BLaER1 (cell line): ENCODE results near the gene FBXL13.

ENCODE experiments used
- H3K27ac ChIP-seq: shearing (Covaris generic); formaldehyde crosslinking; 2 replicates; pipeline ENCODE4 v1.8.1; 2022
- H3K27me3 ChIP-seq: shearing (Covaris generic); formaldehyde crosslinking; 2 replicates; pipeline ENCODE4 v1.8.1; 2022
- H3K36me3 ChIP-seq: shearing (Covaris generic); formaldehyde crosslinking; 2 replicates; pipeline ENCODE4 v1.8.1; 2022
- H3K4me1 ChIP-seq: shearing (Covaris generic); formaldehyde crosslinking; 2 replicates; pipeline ENCODE4 v1.8.1; 2022
- H3K4me2 ChIP-seq: shearing (Covaris generic); formaldehyde crosslinking; 2 replicates; pipeline ENCODE4 v1.8.1; 2022
- H3K4me3 ChIP-seq: shearing (Covaris generic); formaldehyde crosslinking; 2 replicates; pipeline ENCODE4 v1.8.1; 2022
- H3K9ac ChIP-seq: shearing (Covaris generic); formaldehyde crosslinking; 2 replicates; pipeline ENCODE4 v1.8.1; 2022
- H3K9me3 ChIP-seq: shearing (Covaris generic); formaldehyde crosslinking; 2 replicates; pipeline ENCODE4 v1.8.1; 2022
- H4K20me1 ChIP-seq: shearing (Covaris generic); formaldehyde crosslinking; 2 replicates; pipeline ENCODE4 v1.8.1; 2022
- Cebpa-rat ChIP-seq: shearing (Covaris generic); IDR thresholded peaks from 2 replicates; pipeline ENCODE4 v1.8.1; 2022

Gene FBXL13

DNA sequence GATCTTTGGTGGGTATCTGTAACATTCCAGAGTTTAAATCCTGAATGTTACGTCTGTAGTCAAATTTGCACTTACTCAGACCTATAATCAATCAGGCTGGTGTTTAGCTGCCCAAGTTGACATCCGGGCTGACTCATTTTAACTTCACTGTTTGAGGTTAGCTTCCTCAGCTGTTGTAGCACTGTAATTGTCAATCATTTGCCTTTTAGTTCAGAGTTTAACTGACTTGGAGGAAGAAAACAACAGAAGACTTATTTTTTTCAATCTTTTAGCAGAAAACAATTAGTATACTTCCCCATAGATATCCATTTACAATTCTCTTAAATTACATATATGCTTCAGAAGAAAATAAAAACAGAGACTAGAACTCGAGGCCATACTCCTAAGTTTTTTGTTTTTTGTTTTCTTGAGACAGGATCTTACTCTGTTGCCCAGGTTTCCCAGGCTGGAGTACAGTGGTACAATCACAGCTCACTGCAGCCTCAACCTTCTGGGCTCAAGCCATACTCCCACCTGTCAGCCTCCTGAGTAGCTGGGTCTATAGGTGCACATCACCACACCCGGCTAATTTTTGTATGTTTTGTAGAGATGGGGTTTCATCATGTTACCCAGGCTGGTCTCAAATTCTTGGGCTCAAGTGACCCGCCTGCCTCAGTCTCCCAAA is 200.3 kb downstream of the FBXL13 start:
- Histone ChIP-seq H3K27ac (no peak overlapping the region), H3K27me3 (no peaks in the 10 kb centered on the region), H3K4me3 (no peak overlapping the region), H4K20me1 (no peaks in the 10 kb centered on the region), H3K4me2 (no peak overlapping the region), H3K4me1 (peaks cover 12% of the 10 kb centered on the region), H3K9ac (no peak overlapping the region), H3K36me3 (no peaks in the 10 kb centered on the region), H3K9me3 (no peaks in the 10 kb centered on the region)
- TF ChIP-seq Cebpa-rat: no peak

DNA sequence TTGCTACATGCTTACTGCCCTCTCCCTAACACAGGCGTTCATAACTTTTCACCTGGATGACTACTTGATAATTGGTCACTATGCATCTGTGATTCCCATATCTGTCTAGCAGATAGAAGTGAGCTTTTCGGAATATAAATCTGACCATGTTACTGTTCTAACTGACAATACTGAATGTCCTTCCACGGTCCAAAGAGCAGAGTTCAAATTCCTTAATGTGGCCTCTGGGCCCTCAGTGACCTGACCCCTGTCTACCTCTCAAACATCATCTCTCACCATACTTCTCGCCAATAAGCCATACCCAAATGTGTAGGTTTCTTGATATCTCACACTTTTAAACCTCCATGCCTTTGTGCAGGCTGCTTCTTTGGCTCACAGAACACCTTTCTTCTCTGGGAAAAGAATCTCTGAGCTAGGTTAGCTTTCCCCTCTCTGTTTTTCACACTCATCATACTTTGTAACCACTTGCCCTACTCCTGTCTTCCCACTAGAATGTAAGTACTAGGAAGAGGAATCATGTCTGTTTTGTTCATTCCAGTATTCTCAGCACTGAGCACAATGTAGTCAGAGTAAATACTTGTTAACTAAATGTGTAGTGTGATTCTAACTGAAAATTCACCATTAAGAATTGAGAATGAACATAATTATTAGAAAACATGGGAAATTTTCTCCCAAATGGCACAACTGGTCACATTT is 201.0 kb downstream of the FBXL13 start:
- no peaks in the 10 kb centered on the region for H3K9me3 ChIP-seq
- no peak overlapping the region for H3K9ac ChIP-seq
- TF ChIP-seq Cebpa-rat: no peak
- H3K4me2 ChIP-seq: no peak overlapping the region
- H3K27me3 ChIP-seq: no peaks in the 10 kb centered on the region
- H3K4me1 ChIP-seq: peaks cover 15% of the 10 kb centered on the region
- no peak overlapping the region; the same call in 1 of the 2 replicates for H3K27ac ChIP-seq
- no peak overlapping the region for H3K4me3 ChIP-seq
- H3K36me3 ChIP-seq: no peaks in the 10 kb centered on the region
- no peaks in the 10 kb centered on the region for H4K20me1 ChIP-seq

DNA sequence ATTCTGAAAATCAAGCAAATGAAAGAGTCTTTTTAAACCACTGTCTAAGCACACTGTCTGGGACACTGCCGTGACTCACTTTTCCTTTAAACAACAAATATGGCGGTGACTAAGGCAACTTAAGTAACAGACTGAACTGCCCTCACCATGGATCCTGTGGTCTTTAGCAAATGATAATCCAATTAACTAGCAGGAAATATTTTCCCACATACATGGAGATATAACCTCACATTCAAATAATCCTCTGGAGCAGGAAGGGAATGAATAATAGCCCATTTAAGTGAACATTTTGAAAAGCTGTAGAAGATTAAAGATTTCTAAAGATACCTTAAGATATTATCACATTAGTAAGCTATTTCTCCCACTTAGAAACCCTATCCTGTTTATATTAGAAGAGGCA is 202.1 kb downstream of the FBXL13 start:
- no peak overlapping the region for H3K27ac ChIP-seq
- H3K27me3 ChIP-seq: no peaks in the 10 kb centered on the region
- H3K4me3 ChIP-seq: no peak overlapping the region
- peaks cover 25% of the 10 kb centered on the region for H3K4me1 ChIP-seq
- H4K20me1 ChIP-seq: no peaks in the 10 kb centered on the region
- H3K36me3 ChIP-seq: no peaks in the 10 kb centered on the region
- H3K4me2 ChIP-seq: no peak overlapping the region
- no peaks in the 10 kb centered on the region for H3K9me3 ChIP-seq
- H3K9ac ChIP-seq: no peak overlapping the region
- no peak for TF ChIP-seq Cebpa-rat

DNA sequence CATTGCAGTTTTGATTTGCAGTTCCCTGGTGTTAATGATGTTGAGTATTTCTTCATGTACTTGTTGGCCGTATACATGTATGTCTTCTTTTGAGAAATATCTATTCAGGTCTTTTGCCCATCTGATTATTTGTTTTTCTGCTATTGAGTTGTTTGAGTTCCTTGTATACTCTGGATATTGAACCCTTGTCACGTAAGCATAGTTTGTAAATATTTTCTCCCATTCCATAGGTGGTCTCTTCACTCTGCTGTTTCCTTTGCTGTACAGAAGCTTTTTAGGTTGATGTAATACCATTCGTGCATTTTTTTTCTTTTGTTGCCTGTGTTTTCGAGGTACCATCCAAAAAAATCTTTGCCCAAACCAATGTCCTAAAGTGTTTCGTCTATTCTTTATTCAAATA is 205.4 kb downstream of the FBXL13 start:
- H3K4me2 ChIP-seq: no peak overlapping the region
- H3K27ac ChIP-seq: no peak overlapping the region
- H3K4me3 ChIP-seq: no peak overlapping the region
- H3K9ac ChIP-seq: no peak overlapping the region
- no peaks in the 10 kb centered on the region for H3K27me3 ChIP-seq
- peaks cover 41% of the 10 kb centered on the region for H3K4me1 ChIP-seq
- no peaks in the 10 kb centered on the region for H3K36me3 ChIP-seq
- H4K20me1 ChIP-seq: no peaks in the 10 kb centered on the region
- TF ChIP-seq Cebpa-rat: no peak
- no peaks in the 10 kb centered on the region for H3K9me3 ChIP-seq

DNA sequence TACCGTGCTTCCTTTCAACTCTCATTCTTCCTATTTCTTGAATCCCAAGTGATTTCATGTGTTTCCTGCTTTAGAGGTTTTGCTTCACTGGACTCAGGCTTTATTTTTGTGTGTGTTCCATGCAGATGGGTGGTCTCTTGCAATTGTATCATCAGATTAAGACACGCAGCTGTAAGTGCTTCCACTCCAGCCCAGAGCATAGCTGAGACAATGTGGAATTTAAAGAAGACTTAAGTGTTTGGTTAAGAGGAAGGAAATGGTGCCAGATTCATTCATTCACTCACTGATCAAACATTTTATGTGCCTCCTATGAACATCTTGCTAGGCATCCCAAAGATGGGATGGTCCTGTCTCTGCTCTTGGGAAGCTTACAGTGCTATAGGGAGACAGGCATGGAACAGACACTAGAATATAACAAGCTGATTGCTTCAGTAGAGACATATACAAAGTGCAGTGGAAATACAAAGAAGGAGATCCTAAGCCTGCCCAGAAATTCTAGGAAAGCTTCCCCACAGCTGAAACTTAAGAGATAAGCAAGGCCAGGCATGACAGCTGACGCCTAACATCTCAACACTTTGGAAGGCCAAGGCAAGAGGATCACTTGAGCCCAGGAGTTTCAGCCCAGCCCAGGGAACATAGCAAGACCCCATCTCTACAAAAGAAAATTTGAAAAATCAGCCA is 207.9 kb downstream of the FBXL13 start:
- no peaks in the 10 kb centered on the region for H4K20me1 ChIP-seq
- no peaks in the 10 kb centered on the region for H3K9me3 ChIP-seq
- peaks cover 34% of the 10 kb centered on the region for H3K4me1 ChIP-seq
- TF ChIP-seq Cebpa-rat: no peak
- peak overlapping the region; percentile 82 for H3K4me2 ChIP-seq
- peak overlapping the region; percentile 85 for H3K27ac ChIP-seq
- H3K4me3 ChIP-seq: peak overlapping the region; percentile 8; the same call in 1 of the 2 replicates
- no peaks in the 10 kb centered on the region for H3K27me3 ChIP-seq
- H3K9ac ChIP-seq: peak overlapping the region; percentile 68; the same call in 1 of the 2 replicates
- H3K36me3 ChIP-seq: no peaks in the 10 kb centered on the region

DNA sequence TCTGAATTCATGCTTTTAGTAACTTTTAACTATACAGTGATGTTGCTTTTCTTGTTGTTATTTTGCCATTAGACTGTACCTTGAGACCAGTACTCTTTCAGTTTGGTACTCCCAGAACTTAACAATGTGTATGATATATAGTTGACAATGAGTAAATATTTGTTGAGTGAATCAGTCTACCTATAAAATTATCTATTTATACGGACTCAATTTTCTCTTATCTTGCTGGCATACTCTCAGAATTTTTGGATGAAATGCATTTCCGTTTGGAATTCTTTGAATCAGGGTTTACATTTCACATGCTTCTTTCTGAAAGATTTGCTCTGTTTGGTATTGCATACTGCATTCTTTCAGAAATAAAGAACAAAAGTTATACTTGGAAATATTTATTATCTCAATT is 209.6 kb downstream of the FBXL13 start:
- H3K36me3 ChIP-seq: no peaks in the 10 kb centered on the region
- no peaks in the 10 kb centered on the region for H3K9me3 ChIP-seq
- H4K20me1 ChIP-seq: no peaks in the 10 kb centered on the region
- H3K27me3 ChIP-seq: no peaks in the 10 kb centered on the region
- no peak overlapping the region for H3K4me2 ChIP-seq
- H3K4me1 ChIP-seq: peaks cover 34% of the 10 kb centered on the region
- no peak overlapping the region for H3K9ac ChIP-seq
- no peak overlapping the region for H3K4me3 ChIP-seq
- no peak for TF ChIP-seq Cebpa-rat
- no peak overlapping the region for H3K27ac ChIP-seq

DNA sequence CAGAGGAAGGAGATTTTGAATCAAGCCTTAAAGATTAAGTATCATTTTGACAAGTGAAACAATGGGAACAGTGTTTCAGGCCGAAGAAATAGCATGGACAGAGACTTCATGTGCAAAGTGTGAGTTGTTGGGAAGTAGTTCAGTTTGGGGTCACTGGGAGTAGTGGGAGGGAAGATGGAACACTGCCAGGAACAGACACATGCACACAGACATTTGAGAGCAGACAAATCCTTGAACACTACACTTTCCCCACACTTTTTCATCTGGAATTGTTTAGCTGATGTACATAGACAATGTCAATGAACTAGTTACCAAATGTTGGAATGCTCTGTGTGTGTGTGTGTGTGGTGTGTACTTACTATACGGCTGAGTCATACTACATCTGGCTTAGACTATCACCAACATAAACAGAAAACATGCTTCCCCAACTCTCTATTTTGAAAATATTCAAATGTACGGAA is 214.2 kb downstream of the FBXL13 start:
- H3K27ac ChIP-seq: no peak overlapping the region
- H3K4me2 ChIP-seq: no peak overlapping the region
- peaks cover under 1% of the 10 kb centered on the region; the same call in 1 of the 2 replicates for H3K4me1 ChIP-seq
- H3K4me3 ChIP-seq: no peak overlapping the region
- no peaks in the 10 kb centered on the region for H3K36me3 ChIP-seq
- H3K9me3 ChIP-seq: no peaks in the 10 kb centered on the region
- no peaks in the 10 kb centered on the region for H4K20me1 ChIP-seq
- no peak overlapping the region for H3K9ac ChIP-seq
- TF ChIP-seq Cebpa-rat: no peak
- H3K27me3 ChIP-seq: no peaks in the 10 kb centered on the region

DNA sequence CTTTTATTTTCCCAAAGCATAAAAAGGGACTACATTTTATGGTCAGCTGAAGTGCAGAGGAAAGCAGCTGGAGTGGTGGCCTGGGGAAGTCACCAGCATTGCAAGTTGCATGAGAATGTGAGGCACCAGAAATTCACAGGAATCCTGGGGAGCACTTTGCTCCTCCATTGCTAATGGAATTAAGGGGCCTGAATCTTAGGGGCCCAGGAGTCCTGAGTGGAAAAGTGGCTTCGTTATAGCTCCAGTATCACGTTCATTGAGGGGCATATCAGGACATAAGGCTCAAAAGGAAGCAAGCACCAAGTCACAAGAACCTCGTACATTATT is 214.8 kb downstream of the FBXL13 start:
- no peak overlapping the region for H3K27ac ChIP-seq
- no peaks in the 10 kb centered on the region for H3K36me3 ChIP-seq
- H4K20me1 ChIP-seq: no peaks in the 10 kb centered on the region
- H3K4me1 ChIP-seq: no peaks in the 10 kb centered on the region
- no peak overlapping the region for H3K9ac ChIP-seq
- TF ChIP-seq Cebpa-rat: no peak
- H3K27me3 ChIP-seq: no peaks in the 10 kb centered on the region
- H3K4me3 ChIP-seq: no peak overlapping the region
- H3K4me2 ChIP-seq: no peak overlapping the region
- H3K9me3 ChIP-seq: no peaks in the 10 kb centered on the region

DNA sequence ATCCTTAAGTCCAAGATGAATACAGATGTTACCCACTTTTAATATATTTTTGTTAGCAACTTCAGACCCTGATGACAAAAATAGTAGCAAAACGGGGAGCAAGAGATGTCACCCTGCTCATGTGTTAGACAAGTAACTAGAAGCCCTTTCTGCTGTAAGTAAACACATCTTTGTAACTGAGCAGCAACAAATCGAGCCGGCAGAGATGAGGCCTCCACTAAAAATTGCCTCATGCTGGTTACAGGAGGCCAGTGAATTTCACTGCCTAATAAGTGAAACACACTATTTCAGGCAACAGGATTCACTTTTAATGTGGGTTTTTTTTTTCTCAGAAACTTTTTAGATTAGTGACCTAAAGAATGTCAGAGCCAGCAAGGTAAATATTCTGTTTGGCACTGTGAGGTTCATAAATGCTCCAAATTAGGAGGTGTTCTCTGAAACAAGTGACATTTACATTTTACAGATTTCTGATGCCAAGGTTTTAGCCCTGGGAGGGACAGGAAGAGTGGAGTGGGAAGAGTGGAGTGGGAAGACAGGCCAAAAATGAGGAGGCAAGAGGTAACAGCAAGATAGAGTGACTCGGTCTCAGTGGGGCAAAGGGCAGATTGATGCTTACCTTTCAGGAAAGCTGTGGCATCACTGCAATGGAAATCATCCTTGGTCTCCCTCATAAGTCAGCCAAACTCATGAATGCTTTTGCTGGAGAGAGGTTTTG is 215.4 kb downstream of the FBXL13 start:
- Histone ChIP-seq H3K9ac (no peak overlapping the region), H3K36me3 (no peaks in the 10 kb centered on the region), H3K27ac (no peak overlapping the region), H3K4me3 (no peak overlapping the region), H3K4me1 (no peaks in the 10 kb centered on the region), H4K20me1 (no peaks in the 10 kb centered on the region), H3K9me3 (no peaks in the 10 kb centered on the region), H3K27me3 (no peaks in the 10 kb centered on the region), H3K4me2 (no peak overlapping the region)
- TF ChIP-seq Cebpa-rat: no peak
